Cardiac fibroblast (primary cell): ENCODE measurements around the gene SOX2.

Experiments used
- DNase-seq, 2 donors: peaks; one replicate each; pipeline versions ENCODE4 v3.0.0 to v3.0.0-alpha.2; 2010; ENCODE audit warnings: low read depth in 2 of 2
- H3K4me3 ChIP-seq, 2 donors: replicated peaks in 1 of 2; 1 replicate in 1 of 2; 2 replicates in 1 of 2; pipeline ENCODE4 v1.5.1; 2011; ENCODE audit warnings: low read depth in 2 of 2, low read length in 2 of 2, mild to moderate bottlenecking in 2 of 2, moderate library complexity in 1 of 2
- CTCF ChIP-seq: IDR thresholded peaks from one replicate; pipeline ENCODE4 v1.5.1; 2011; ENCODE audit warnings: low read depth, mild to moderate bottlenecking, low read length, inconsistent platforms

The SOX2 gene

GRCh38 chr3:181698263-181698954, 13.3 kb upstream of the SOX2 start:
- no peak for DNase-seq
- H3K4me3 ChIP-seq = no peak overlapping the region
- no peak for TF ChIP-seq CTCF

GRCh38 chr3:181699171-181699903, 12.4 kb upstream of the SOX2 start:
- no peak for DNase-seq
- TF ChIP-seq CTCF = no peak
- no peak overlapping the region for H3K4me3 ChIP-seq

- peak; percentile 85 for TF ChIP-seq CTCF
- DNase-seq = peak; percentile 78
- no peak overlapping the region for H3K4me3 ChIP-seq
Observed at GRCh38 chr3:181700168-181701087, 11.3 kb upstream of the SOX2 start.

GRCh38 chr3:181701096-181701495, 10.6 kb upstream of the SOX2 start:
- DNase-seq = no peak
- H3K4me3 ChIP-seq = no peak overlapping the region
- no peak for TF ChIP-seq CTCF

- no peak for DNase-seq
- H3K4me3 ChIP-seq = no peak overlapping the region
- no peak for TF ChIP-seq CTCF
Observed at GRCh38 chr3:181703601-181704420, 7.9 kb upstream of the SOX2 start.
